HL-60/S4 (cell line): ENCODE measurements around the gene DSC1.

Source experiments
- in situ Hi-C: fragments of 300-500 bp; cut with MboI; formaldehyde crosslinking; loops from 2 replicates; pipeline ENCODE4 v1.14.3; 2022; ENCODE audit warnings: low sequenced_read_pairs

The DSC1 gene, protein sequence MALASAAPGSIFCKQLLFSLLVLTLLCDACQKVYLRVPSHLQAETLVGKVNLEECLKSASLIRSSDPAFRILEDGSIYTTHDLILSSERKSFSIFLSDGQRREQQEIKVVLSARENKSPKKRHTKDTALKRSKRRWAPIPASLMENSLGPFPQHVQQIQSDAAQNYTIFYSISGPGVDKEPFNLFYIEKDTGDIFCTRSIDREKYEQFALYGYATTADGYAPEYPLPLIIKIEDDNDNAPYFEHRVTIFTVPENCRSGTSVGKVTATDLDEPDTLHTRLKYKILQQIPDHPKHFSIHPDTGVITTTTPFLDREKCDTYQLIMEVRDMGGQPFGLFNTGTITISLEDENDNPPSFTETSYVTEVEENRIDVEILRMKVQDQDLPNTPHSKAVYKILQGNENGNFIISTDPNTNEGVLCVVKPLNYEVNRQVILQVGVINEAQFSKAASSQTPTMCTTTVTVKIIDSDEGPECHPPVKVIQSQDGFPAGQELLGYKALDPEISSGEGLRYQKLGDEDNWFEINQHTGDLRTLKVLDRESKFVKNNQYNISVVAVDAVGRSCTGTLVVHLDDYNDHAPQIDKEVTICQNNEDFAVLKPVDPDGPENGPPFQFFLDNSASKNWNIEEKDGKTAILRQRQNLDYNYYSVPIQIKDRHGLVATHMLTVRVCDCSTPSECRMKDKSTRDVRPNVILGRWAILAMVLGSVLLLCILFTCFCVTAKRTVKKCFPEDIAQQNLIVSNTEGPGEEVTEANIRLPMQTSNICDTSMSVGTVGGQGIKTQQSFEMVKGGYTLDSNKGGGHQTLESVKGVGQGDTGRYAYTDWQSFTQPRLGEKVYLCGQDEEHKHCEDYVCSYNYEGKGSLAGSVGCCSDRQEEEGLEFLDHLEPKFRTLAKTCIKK

DNA sequence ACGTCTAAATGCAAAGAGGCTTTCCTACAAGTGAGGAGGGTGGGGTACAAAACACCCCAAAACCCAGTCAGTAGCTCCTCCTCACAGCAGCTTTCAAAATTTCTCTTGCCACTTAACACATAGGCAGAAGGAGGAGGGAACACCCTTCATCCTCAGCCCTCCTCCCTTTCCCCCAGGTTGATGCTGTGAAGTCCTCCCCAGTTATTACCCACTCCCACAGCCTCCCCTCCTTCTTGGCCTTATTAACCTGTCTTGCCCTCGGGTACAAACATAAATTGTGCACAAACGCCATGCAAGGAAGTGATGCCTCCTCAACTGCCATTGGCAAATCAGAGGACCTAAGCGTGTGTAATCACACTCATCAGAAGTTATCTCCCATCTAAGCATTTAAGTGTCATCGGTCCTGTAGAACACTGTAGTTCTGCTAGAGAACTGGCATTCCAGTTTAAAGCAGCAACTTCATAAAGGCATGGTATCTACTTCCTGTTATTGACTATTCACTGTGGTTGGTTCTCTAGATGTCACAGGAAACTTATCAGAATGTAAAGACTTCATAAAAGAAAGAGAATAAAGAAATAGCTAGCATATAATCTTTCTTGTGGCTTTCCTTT lies at the start of gene DSC1:
TSS of gene DSC1 (minus strand) at position 32 of the 611 bp plus-strand sequence. CDS start 262 bp downstream, outside the sequence.
- in situ Hi-C loops: no loop called here

DNA sequence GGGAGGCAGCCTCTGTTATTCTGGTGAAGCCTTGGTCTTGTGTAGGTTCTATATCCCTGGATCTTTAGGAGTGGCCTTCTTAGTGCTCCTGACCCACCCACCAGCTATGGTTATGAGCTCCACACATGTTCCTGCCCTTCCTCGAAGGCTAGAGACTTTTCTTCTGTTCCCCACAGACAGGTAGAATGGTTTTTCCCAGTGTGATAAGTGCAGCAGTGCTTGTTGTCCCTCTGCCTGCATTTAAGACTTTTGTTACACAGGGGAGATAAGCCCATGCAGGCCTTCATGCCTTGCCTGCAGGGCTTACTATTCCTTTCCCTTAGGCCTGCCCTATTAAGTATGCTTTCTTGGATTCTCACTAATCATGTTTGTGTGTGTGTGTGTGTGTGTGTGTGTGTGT lies 48.4 kb upstream of the DSC1 start:
- in situ Hi-C loops: no loop called here

DNA sequence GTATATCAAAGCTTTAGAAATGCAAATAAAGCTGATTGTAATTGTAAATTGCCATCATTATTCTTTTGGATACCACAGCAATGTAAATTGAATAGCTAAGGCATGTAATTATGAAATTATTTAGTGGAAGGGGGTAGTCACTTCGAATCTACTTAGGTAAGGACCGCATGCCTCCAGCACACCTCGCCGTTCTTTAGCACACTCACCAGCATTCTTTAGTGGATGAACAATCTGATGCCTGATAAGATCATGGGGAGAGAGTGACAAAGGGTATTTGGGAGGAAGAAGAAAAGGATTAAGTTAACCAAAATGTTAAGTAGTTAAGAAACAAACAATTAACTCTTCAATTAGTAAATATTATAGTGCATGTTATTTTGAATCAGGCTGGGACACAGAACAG lies 46.4 kb upstream of the DSC1 start:
- in situ Hi-C loops: no loop called here

DNA sequence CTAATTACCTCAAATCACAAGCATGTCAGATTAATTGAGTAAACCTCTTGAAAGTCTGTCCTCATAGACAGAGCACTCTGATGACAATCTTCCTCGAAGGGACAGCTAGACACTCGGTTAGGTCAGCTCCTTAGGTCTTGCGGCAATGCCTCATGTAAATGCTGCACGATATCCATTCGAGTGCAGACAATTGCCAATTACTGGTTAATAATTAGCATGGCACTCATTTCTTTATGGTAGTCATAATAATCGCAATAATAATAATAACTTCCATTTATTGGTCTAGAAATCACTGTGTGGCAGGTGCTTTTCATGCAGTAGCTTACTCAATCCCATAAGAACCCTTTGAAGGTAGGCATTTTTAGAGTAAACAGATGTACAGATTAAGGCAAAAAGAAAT lies 44.7 kb upstream of the DSC1 start:
- in situ Hi-C loops: no loop called here

DNA sequence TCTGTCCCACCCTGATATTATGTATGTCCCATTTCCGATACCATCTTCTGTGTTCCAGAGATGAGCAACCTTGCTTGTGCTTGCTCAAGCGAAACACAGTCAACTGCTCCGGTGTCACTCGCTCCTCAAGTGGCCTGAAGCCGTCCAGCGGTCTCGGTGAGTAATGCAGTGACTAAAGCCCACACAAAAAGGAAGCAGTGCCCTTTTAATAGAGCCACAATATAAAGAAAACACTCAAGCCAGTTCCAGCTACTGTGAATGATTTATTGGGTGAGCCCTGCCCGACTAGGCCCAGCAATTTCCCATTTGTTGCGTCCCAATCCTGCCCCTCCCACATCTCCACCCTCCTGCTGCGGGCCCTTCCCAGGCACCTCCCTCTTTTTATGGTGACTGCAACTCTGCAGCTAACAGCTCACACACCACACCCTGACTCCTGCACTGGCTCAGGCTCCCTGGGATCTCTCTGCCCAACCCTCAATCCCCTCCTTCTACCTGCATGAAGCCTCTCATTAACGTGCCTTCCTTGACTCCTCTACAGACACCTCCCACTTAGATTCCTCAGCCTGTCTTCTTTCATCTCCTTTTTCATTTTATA lies 44.2 kb upstream of the DSC1 start:
- in situ Hi-C loops: no loop called here

DNA sequence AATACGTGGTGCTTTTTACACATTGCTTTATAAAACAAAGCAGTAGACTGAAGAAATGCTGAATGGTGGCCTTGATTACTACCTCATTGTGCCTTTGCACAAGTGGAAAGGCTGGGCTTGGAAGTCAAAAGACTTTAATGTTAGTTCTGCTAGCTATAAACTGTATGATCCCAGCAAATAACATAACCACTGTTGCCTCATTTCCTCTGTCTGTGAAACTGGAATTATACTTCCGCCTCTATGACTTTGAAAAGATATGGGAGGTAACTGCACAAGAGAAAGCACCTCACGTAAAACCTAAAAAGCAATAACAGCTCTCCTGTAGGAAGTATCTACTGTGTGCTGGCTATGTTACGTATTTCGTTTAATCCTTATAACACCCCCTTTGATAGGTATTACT lies 43.4 kb upstream of the DSC1 start:
- in situ Hi-C loops: no loop called here

DNA sequence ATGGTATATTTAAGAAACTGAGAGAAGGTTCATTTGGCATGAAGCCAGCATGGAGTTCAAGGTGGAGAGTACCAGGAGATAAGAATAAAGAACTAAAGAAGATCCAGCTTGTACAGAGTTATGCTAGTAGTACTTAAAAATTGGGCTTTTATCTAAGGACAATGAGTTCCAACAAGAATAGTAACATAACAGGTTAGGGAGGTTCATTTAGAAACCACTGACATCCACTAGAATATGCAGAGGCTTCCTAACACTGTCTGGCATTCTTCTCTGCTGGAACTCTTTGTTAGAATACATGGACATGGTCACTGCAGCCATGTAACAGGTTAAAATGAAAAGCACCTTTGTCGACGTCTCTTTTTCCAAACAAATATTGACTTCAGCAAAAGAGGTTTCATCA lies 42.6 kb upstream of the DSC1 start:
- in situ Hi-C loops: no loop called here

DNA sequence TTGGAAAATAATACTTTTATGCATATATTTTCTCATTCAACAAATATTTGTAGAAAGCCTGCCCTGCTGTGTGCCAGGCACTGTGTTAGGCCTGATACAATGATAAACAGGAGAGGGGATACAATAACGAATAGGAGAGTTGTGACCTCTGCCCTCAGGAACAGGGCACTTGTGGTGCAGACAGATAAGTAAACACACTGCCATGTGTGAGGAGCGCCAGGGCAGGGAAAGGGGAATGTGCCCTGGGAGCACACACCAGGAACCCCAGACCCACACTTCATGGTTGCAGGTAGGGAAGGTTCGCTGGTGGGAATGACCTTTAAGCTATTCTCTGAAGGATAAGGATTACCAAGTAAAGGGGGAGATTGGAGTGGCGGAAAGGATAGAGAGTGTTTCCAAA lies 42.2 kb upstream of the DSC1 start:
- in situ Hi-C loops: no loop called here

DNA sequence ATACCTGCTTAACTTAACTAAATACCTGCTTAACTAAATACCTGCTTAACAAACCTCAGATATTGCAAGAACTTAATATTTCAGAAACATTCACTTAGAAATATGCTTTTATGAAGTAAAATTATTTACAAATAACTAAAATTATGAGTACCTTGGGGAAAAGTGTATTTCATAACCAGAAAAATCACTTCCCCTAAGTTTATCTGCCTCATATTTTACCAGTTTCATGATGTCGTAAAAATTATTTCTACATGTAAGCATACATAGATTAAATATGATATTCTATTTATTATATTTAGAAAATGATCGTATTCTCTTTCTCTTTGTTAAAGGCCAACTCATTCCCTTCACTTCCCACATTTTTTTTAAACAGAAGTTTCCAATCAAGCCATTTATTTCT lies 41.5 kb upstream of the DSC1 start:
- in situ Hi-C loops: no loop called here

DNA sequence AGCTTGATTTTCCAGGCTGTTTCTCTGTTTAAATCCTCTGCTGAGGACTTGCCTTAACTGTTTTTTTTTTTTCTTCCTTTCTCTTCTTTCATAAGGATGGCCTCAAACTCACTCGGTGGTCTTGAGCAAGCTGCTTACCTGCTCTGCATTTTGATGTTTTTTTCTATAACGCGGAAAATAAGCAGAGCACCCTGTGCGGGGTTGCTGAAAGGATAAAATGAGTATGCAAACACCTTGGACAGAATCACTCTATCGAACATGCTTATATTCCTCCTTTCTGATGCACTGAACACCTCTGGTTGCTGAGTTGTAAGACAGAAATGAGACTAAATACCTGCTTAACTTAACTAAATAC lies 41.1 kb upstream of the DSC1 start:
- in situ Hi-C loops: no loop called here

DNA sequence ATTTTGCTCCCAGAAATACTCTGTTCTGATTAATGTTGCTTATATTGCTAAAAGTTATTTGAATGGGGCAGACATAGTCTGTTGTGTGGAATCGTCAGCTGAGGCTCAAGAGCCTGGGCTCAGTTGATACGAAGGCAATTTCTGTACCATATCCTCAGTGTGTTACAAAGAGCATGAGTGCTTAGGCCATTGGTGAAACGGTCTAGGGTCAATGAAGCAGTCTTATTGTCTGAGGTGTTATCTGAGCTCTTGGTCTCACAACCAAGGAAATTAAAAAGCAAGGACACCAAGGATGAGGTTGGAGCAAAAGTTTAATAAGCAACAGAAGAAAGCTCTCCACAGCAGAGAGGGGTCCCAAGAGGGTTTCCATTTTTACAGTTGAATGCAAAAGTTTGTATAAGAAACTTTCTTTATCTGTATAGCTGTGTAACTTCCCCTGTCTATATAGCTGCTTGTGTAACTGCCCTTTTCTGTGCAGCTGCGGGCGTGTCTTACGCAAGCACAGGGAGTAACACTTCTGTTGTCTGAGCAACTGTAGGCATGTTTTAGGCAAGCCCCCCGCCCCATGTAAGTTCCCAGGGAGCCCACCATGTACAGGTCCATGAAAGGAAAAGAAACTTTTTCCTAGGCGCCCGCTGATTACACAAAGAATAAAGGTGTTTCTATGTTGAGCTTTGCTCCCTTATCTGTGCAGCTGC lies 40.6 kb upstream of the DSC1 start:
- in situ Hi-C loops: no loop called here

DNA sequence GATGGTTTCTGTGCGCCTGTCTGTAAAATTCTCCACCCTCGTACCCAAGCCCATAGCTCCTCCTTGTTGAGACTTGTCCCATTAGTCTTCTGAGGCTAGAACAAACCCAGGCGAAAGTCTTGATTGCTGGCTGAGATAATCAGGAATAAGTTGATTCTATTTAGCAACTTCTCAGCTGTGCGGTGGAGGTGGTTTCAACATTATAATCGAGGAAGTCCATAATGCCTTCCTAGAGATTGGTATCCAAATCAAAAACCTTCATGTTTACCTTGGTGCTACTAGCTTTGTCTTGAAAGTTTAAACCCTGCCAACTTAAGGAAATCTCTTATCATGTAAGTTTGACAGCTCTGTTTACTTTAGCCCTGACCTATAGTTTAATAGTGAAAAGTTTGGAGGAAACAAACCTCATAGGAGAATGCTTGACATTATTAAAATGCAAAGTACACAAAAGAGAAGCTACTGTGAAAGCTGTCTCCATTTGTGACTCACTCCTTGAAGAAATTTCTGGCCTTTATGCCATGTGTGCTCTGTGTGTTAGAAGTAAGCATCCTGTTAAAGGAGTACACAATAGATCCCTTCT lies 36.6 kb upstream of the DSC1 start:
- in situ Hi-C loops: no loop called here

DNA sequence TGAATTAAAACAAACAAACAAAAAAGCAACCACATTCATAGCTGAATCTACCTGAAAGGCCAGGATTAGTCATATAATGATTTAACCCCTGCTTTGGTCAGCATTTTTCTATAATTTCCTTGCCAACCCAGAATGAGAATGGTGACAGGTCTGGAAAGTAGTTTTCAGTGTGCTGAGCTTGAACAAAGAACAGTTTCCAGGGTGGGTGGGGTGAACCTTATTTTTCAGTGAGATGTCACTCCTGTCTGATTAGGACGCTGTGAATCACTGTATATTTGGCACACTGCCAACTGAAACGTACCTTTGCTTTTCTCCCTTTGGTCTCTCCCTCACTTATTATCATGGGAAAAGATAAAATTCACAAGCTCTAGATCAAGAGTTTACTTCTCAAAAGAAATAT lies 35.0 kb upstream of the DSC1 start:
- in situ Hi-C loops: no loop called here

DNA sequence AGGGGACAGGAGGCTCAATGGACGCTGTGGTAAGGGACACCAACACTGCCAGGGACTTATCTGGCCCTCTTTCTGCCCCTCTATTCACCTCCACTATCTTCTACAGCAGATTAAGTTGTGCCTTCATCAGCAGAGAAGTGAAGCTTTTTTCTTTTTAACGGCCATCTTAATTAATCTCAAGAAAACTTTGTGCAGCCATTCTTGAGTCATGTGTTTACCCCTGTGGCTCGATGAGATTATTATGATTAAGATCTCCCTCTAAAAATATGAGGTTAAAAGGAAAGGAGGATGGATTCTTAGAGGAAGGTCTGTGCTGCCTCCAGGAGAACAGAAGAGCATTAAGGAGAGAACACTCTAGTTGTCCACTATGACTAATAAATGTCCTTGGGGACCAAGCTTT lies 32.4 kb upstream of the DSC1 start:
- in situ Hi-C loops: no loop called here

DNA sequence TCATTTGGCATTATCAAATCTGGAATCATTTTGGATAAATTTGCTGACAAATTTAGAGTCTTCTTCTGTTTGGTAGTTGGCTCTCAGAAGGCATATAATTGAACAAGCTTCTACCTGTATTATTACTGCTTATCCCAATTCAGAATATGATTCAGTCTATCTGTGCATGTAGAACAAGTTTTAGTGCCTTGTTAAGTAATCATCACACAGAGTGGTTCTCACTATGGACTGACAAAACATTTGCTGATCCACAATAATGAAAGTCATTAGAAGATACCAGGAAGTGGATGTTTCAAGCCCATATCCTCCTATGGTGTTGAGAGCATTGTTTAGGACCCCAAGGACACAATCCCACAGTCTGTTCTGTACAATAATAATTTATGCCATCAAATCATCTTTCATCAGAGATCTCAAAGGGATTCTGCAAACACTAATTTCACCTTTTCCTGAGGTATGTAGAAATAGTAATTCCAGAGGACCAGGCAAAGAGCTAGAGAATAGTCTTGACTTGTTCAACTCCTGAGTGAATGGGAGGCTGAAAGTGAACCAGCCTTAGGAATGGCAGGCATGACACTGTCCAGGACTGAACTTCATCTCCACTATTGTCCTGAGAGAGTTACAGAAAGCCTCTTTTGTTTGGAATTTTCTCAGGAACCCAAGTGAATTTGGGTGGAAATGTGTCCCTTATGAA lies 29.6 kb upstream of the DSC1 start:
- in situ Hi-C loops: no loop called here

DNA sequence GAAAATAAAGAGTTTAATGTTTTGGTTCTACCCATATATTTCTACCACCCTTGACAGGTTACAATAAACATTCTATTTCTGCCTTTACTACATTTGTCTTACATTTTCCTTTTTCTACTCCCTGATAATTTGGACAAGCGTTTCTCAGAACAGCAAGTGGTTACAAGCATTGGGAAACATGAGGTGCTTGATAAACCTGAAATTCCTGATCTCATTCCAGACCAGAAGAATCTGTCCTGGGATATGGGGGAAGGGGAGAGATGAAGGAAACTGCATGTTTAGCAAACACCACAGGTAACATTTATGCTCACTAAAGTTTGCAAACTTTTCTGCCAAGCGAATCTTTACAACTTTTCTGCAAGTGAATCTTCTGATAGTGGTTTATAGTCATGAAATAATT lies 28.3 kb upstream of the DSC1 start:
- in situ Hi-C loops: no loop called here

DNA sequence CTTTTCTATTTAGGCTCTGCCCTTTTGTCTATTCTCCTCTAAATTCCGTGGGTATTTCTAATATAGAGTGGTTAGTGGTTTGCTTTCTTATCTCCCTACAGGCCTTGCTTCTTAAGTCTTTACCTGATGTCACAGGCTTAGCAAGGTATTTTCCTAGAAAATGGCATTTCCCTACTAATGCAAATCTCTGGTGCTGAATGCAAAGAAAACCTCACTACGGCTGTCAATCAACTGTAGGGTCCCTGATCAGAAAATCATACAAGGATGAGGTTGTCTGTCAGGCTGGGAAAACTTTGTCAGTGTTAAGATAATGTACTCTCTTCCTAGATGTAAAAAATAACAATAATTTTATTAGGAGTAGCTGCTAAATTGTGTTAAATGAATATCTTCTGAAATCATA lies 27.1 kb upstream of the DSC1 start:
- in situ Hi-C loops: no loop called here

DNA sequence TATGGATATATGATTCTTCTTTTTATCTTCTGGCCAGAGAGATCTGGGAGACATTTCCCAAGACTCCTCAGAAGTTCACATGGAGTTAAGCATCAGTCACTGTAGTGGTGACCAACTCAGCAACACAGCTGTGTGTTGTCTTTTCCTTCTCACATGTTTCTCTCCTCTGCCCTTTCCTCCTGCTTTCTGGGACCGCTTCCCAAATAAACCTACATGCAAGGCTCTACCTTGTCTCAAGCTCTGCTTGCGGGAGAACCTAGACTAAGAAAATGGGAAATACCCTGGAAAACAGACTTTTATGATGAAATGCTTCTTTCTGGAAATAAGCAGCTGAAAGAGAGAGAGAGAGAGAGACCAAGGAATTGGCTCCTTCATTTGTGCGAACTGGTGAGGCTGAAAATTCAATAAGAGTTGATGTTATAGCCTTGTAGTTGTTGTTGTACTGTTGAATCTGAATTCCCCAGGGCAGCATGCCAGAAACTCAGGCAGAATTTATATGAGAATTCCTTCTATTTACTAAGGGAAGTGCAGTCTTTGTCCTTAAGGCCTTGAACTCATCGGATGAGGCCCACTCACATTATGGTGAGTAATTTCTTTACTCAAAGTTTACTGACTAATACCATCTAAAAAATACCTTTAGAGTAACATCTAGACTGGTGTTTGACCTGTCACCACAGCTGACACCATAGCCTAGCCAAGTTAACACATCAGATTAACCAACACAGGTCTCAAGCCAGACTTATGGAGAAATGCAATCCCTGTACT lies 22.7 kb upstream of the DSC1 start:
- in situ Hi-C loops: no loop called here

DNA sequence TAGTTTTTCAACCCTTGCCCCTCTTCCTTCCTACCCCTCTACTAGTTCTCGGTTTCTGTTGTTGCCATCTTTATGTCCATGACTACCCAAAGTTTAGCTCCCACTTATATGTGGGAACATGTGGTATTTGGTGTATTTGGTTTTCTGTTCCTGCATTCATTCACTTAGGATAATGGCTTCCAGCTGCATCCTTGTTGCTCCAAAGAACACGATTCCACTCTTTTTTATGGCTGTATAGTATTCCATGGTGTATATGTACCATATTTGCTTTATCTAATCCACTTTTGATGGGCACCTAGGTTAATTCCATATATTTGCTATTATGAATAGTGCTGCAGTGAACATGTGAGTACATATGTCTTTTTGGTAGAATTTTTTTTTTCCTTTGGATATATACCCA lies 20.6 kb upstream of the DSC1 start:
- in situ Hi-C loops: no loop called here
